GM19452 (cell line): ENCODE data around the gene DPY19L1.
"Not testable (repeated sequence)": the region's sequence is repeated elsewhere in the genome, so short reads cannot be mapped to it uniquely, and the experiment has no call there.

Experiments used
- ATAC-seq: cut with Tn5 transposase; IDR thresholded peaks from one replicate; pipeline ENCODE4 v1.9.1; 2021; ENCODE audit not compliant: unreplicated experiment

The DPY19L1 gene

GRCh38 chr7:35035511-35035961, 1.7 kb downstream of the DPY19L1 start:
- ATAC-seq: peak; percentile 14

DNA sequence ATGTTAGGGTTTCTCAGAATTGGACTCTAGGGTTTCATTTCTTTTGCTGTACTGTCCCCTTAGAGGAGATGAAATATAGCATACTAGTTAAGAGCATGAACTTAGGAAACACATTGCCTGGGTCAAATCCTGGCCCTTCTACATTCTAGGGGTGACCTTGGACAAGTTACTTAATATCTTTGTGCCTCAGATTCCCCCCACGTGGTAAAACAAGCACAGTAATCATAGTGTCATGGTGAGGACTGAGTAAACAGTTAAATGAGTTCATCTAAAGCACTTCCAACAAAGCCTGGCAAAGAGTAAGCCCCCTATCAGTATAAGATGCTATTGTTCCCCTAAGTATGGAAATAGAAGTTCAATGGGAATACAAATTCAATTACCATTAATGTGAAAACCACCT, 5.1 kb downstream of the DPY19L1 start:
- ATAC-seq: no peak

GRCh38 chr7:35030848-35031247, 6.4 kb downstream of the DPY19L1 start:
- ATAC-seq: no peak

GRCh38 chr7:35029311-35029710, 8.0 kb downstream of the DPY19L1 start:
- no peak for ATAC-seq

DNA sequence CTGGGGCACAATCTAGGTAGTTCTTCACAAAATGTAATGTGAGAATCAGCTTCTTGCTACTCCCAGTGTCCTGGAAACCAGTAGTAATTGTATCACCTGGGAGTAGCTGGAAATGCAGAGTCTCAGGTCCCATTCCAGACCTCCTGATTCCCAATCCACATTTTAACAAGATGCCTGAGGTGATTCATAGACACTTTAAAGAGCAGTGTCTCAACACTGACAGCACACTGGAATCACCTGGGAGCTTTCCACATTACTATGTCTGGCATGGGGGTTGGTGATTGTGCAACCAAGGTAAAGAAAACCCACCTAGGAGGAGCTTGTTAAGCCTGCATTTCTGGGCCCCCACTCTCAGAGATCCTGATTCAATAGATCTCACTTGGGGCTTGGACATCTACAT, 11.1 kb downstream of the DPY19L1 start:
- no peak for ATAC-seq

DNA sequence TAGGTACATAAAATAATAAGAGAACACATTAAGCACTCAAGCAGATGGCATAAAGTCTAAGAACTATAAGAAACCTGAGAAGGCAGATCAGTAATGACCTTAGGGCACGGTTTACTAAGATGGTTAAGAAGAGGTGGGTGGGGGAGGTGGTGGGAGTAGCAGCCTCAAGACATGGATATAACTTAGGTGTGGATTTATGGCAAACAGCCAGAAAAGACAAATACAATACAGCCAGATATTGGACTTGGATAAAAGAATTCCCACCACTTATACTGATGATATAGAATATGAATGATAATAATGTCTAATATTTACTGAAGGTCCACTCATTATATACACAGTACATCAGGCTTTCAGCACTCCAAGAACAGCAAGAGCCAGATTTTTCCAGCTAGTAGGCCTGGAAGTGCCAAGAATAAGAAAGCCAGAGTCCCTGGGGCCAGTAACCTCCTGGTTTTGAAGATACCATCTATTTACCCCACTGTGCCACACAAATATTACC, 11.9 kb downstream of the DPY19L1 start:
- no peak for ATAC-seq

- no peak for ATAC-seq
Measured at GRCh38 chr7:35024298-35024697, 13.0 kb downstream of the DPY19L1 start.

DNA sequence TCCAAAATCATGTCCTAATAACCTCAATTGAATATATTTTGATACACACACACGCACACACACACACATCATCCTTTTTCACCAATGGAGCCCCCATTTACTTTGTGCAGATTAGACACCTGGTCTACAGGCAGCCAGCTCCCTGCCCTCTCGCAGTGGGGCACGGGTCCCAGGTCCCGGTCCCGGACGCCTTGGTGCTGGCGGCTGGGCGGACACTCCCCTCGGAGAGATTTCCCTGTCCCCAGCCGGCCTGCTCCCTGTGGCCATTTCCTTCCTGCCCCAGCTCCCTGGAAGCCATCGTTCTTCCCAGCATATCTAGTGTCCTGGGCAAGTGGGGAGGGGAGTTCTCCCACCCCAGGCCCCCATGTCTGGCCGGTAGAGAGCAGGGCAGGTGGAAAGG, 14.6 kb downstream of the DPY19L1 start:
- no peak for ATAC-seq

- no peak for ATAC-seq
Measured at GRCh38 chr7:35021445-35021844, 15.8 kb downstream of the DPY19L1 start.

DNA sequence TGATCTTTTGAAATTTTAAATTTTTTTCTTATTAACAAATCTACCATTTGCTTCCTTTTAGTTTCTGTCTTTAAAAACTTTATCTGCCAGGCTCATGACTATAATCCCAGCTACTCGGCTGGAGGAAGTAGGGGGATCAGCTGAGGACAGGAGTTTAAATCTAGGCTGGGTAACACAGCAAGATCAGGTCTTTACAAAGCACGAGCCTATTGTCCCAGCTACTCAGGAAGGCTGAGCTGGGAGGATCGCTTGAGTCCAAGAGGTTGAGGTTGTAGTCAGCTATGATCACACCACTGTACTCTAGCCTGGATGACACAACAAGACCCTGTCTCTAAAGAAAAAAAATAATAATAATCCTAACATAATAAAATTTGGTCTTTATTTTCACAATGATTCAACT, 17.5 kb downstream of the DPY19L1 start:
- no peak for ATAC-seq

GRCh38 chr7:35019179-35019729, 18.0 kb downstream of the DPY19L1 start:
- no peak for ATAC-seq

- no peak for ATAC-seq
Measured at GRCh38 chr7:35015346-35015859, 21.9 kb downstream of the DPY19L1 start.

GRCh38 chr7:35012160-35012559, 25.1 kb downstream of the DPY19L1 start:
- ATAC-seq: no peak

DNA sequence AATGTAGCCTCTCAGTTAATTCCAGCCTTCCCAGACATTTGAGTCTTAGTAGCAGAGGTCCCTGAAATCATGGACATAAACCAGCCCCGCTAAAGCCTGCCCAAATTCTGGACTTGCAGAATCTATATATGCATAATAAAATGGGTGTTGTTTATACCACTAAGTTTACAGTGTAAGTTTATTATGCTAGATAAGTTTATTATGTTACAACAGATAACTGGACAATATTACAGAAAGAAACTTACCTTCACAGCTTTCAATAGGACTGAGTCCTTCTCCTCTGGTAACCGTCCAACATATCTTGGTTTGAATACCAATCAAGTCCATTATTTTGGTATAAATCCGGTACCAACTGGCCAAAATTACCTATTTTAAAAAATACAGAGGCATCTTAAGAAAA, 26.2 kb downstream of the DPY19L1 start:
- no peak for ATAC-seq

GRCh38 chr7:35007768-35008167, 29.5 kb downstream of the DPY19L1 start:
- no peak for ATAC-seq

GRCh38 chr7:35004531-35005095, 32.7 kb downstream of the DPY19L1 start:
- no peak for ATAC-seq

DNA sequence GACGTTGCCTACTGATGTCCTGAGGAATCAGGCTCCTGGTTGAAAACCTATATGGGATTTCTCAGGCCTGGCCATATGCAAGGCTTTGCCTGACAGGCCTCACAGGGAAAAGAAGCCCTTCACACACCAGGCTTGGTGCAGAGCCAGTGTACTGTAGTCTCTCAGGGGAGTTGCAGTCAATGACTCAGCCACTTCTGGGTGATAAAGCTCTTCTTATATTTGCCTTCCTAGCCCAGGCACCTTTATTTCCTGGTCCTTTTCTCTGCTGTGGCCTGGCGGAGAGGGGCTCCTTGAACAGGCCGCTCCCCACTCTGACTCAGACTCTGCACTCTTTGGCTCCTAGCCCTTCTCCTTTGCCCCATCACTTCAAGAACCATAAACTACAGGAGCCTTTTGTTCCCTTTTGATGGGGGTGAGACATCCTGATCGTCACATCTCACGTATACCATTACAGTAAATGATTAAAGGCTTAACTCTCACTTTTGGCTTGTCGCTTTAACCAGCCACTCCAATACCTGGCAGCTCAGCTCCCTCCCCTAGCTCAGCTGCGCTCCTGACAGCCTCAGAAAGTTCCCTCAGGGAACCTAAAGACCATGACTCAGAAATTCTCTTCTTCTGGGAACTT, 33.5 kb downstream of the DPY19L1 start:
- peak; percentile 50 for ATAC-seq

GRCh38 chr7:35003177-35003650, 34.1 kb downstream of the DPY19L1 start:
- ATAC-seq: not testable (repeated sequence)

- not testable (repeated sequence) for ATAC-seq
Measured at GRCh38 chr7:34998335-34998734, 39.0 kb downstream of the DPY19L1 start.

DNA sequence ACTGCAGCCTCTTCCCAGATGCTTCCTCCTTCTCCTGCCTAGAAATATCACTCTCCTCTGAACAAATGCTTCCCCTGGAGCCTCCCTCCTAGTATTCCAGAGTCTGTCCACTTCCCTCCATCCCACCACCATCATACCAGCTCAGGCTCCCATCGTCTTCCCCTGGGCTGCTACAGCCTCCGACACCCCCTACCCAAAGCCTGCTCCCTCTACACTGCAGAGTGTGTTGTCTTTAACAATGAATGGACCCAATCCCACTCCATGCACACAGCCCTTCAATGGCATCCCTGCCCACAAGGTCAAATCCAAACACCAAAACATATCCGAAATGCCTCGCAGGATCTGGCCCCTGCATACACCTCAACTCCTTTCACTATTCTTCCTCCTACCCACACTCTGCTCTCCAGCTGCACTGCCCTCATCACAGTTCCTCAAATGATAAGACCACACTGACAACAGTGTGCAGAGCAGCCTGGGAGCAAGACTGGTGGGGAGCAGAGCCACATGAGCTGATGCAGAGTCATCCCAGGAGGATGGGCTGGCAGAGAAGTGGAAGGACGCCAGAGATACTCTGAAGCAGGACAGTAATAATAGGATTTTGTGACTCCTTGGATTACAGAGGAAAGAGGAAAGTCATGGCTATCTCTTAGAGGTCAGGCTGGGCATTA, 40.7 kb downstream of the DPY19L1 start:
- not testable (repeated sequence) for ATAC-seq

- ATAC-seq: no peak
Measured at GRCh38 chr7:34995757-34996156, 41.5 kb downstream of the DPY19L1 start.
